Ishikawa (cell line): ENCODE results near the gene ALDH2.

Experiments used
- CEBPB ChIP-seq: IDR thresholded peaks from 2 replicates; pipeline ENCODE4 v1.6.1; 2012
- CREB1 ChIP-seq: IDR thresholded peaks from 2 replicates; pipeline ENCODE4 v1.6.1; 2012; ENCODE audit warnings: low read depth
- EGR1 ChIP-seq: IDR thresholded peaks from 2 replicates; pipeline ENCODE4 v1.6.1; 2012
- EP300 ChIP-seq: IDR thresholded peaks from 2 replicates; pipeline ENCODE4 v1.6.1; 2012; ENCODE audit warnings: borderline replicate concordance
- FOXM1 ChIP-seq: IDR thresholded peaks from 2 replicates; pipeline ENCODE4 v1.6.1; 2012; ENCODE audit warnings: low read depth, borderline replicate concordance
- NFIC ChIP-seq: IDR thresholded peaks from 2 replicates; pipeline ENCODE4 v1.6.1; 2012
- RAD21 ChIP-seq: IDR thresholded peaks from 2 replicates; pipeline ENCODE4 v1.6.1; 2012; ENCODE audit warnings: low read depth
- TAF1 ChIP-seq: IDR thresholded peaks from 2 replicates; pipeline ENCODE4 v1.6.1; 2012; ENCODE audit warnings: low read depth, mild to moderate bottlenecking
- TCF12 ChIP-seq: IDR thresholded peaks from 2 replicates; pipeline ENCODE4 v1.6.1; 2012; ENCODE audit warnings: low read depth
- TEAD4 ChIP-seq: IDR thresholded peaks from 2 replicates; pipeline ENCODE4 v1.6.1; 2012
- YY1 ChIP-seq: IDR thresholded peaks from 2 replicates; pipeline ENCODE4 v1.6.1; 2012; ENCODE audit warnings: low read depth
- ZBTB7A ChIP-seq: IDR thresholded peaks from 2 replicates; pipeline ENCODE4 v1.6.1; 2012; ENCODE audit warnings: low read depth
- TF ChIP-seq, protein P1 (sequence below): IDR thresholded peaks from 2 replicates; pipeline ENCODE4 v1.6.1; 2012
- TF ChIP-seq, protein P2 (sequence below): IDR thresholded peaks from 2 replicates; pipeline ENCODE4 v1.6.1; 2012; ENCODE audit warnings: low read depth, mild to moderate bottlenecking
- TF ChIP-seq, protein P3 (sequence below): IDR thresholded peaks from 2 replicates; pipeline ENCODE4 v1.6.1; 2012

ALDH2 gene

DNA sequence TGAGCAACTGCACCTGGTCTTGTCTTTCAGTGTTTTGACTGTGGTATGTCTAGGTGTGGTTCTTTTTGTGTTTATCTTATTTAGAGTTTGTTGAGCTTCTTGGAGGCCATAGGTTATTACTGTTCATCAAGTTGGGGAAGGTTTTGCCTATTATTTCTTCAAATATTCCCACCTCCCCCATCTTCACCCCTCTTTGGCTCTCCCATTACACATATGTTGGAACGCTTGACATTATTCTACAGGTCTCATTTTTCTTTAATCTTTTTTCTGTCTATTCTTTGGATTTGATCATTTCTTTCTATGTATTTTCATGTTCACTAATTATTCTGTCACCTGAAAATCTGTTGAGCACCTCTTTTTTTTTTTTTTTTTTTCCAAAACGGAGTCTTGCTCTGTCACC is 91.5 kb downstream of the ALDH2 start:
- TF ChIP-seq TCF12 (no peak), FOXM1 (no peak), TAF1 (no peak), CREB1 (no peak), TEAD4 (no peak)
- TF ChIP-seq, protein P1, sequence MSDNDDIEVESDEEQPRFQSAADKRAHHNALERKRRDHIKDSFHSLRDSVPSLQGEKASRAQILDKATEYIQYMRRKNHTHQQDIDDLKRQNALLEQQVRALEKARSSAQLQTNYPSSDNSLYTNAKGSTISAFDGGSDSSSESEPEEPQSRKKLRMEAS, result no peak

DNA sequence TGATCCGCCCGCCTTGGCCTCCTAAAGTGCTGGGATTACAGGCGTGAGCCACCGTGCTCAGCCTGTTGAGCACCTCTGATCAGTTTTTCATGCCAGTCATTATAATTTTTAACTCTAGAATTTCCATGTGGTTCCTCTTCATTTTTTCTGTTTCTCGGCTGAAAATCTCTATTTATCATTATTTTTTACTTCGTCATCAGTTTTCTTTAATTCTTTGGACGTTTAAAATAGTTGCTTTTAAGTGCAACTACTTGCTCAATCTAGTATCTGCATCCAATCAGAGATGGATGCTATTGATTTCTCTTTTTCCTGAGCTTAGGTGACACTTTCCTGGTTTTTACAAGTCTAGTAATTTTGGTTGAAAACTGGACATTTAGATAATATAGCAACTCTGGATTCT is 92.0 kb downstream of the ALDH2 start:
- TF ChIP-seq ZBTB7A (no peak), NFIC (no peak), TEAD4 (no peak), CEBPB (no peak), FOXM1 (no peak), TAF1 (no peak), RAD21 (no peak), EP300 (no peak), EGR1 (no peak), YY1 (no peak), TCF12 (no peak), CREB1 (no peak)
- TF ChIP-seq, protein P2, sequence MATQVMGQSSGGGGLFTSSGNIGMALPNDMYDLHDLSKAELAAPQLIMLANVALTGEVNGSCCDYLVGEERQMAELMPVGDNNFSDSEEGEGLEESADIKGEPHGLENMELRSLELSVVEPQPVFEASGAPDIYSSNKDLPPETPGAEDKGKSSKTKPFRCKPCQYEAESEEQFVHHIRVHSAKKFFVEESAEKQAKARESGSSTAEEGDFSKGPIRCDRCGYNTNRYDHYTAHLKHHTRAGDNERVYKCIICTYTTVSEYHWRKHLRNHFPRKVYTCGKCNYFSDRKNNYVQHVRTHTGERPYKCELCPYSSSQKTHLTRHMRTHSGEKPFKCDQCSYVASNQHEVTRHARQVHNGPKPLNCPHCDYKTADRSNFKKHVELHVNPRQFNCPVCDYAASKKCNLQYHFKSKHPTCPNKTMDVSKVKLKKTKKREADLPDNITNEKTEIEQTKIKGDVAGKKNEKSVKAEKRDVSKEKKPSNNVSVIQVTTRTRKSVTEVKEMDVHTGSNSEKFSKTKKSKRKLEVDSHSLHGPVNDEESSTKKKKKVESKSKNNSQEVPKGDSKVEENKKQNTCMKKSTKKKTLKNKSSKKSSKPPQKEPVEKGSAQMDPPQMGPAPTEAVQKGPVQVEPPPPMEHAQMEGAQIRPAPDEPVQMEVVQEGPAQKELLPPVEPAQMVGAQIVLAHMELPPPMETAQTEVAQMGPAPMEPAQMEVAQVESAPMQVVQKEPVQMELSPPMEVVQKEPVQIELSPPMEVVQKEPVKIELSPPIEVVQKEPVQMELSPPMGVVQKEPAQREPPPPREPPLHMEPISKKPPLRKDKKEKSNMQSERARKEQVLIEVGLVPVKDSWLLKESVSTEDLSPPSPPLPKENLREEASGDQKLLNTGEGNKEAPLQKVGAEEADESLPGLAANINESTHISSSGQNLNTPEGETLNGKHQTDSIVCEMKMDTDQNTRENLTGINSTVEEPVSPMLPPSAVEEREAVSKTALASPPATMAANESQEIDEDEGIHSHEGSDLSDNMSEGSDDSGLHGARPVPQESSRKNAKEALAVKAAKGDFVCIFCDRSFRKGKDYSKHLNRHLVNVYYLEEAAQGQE, result no peak
- TF ChIP-seq, protein P1, result no peak
- TF ChIP-seq, protein P3, sequence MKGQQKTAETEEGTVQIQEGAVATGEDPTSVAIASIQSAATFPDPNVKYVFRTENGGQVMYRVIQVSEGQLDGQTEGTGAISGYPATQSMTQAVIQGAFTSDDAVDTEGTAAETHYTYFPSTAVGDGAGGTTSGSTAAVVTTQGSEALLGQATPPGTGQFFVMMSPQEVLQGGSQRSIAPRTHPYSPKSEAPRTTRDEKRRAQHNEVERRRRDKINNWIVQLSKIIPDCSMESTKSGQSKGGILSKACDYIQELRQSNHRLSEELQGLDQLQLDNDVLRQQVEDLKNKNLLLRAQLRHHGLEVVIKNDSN, result no peak

DNA sequence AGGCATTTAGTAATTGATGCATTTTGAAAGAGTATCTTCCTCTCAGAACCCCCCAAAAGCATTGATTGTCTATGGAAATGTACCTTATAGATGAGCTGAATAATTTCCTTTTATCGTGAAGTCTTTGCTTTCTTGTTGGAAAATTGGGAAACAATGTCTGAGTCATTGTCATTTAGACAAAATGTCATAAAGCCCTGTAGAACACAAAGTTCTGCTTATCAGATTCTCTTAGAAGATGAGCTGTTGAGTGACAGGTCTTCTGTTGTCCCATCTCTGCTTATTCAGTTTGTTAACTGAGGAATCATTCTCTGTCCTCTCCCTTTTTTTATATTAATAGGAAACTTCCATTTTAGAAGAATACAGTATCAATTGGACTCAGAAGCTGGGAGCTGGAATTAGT is 98.2 kb downstream of the ALDH2 start:
- TF ChIP-seq CREB1 (no peak), CEBPB (no peak)
